H1 (cell line): ENCODE results near the gene SOBP. TPM values are rescaled to one million over a fixed set of nuclear protein-coding genes. Genes with fewer than 3 reads are reported as not detected.

ENCODE experiments used
- CTCF ChIA-PET: fragments of 300-600 bp; sonication (Branson Sonifier 250); formaldehyde crosslinking; loops from one replicate; lab custom pipeline; 2021; ENCODE audit not compliant: partially characterized antibody; lab: Charles Lee
- POLR2A ChIA-PET: fragments of 300-600 bp; sonication (Branson Sonifier 250); formaldehyde crosslinking; loops from one replicate; lab custom pipeline; 2021; ENCODE audit warnings: inconsistent platforms; ENCODE audit not compliant: partially characterized antibody; lab: Charles Lee
- DNase-seq, 2 experiments: peaks; one replicate each; pipeline versions ENCODE4 v3.0.0 to v3.0.0-alpha.2; 2010 to 2022; ENCODE audit warnings: low spot score in 2 of 2, low read depth in 1 of 2, mixed read lengths in 1 of 2
- FAIRE-seq: peaks from 2 replicates; lab custom pipeline; 2011; peaks lifted over from hg19 to GRCh38; lab: Jason Lieb, UNC
- H2AFZ ChIP-seq: 2 replicates; pipeline ENCODE4 v1.8.1; 2012; ENCODE audit warnings: low read length, inconsistent platforms
- H2AK5ac ChIP-seq: 2 replicates; pipeline ENCODE4 v1.6.1; 2013; ENCODE audit warnings: low read depth, low read length
- H2BK120ac ChIP-seq: replicated peaks from 2 replicates; pipeline ENCODE3; 2013; ENCODE audit warnings: low read depth, low read length, inconsistent platforms
- H2BK12ac ChIP-seq: 2 replicates; pipeline ENCODE4 v1.6.1; 2013; ENCODE audit warnings: low read depth, low read length
- H2BK15ac ChIP-seq: 2 replicates; pipeline ENCODE4 v1.6.1; 2013; ENCODE audit warnings: low read length
- H2BK20ac ChIP-seq: 2 replicates; pipeline ENCODE4 v1.6.1; 2013; ENCODE audit warnings: low read length
- H2BK5ac ChIP-seq: 2 replicates; pipeline ENCODE4 v1.6.1; 2013; ENCODE audit warnings: low read depth, low read length
- H3K14ac ChIP-seq: 2 replicates; pipeline ENCODE4 v1.6.1; 2013; ENCODE audit warnings: inconsistent platforms; ENCODE audit not compliant: insufficient read length
- H3K18ac ChIP-seq: 2 replicates; pipeline ENCODE4 v1.6.1; 2013; ENCODE audit warnings: low read length; ENCODE audit errors: extremely low read depth
- H3K23ac ChIP-seq: 2 replicates; pipeline ENCODE4 v1.6.1; 2013; ENCODE audit warnings: inconsistent platforms; ENCODE audit not compliant: insufficient read length
- H3K23me2 ChIP-seq: 2 replicates; pipeline ENCODE4 v1.6.1; 2013; ENCODE audit warnings: low read depth, low read length
- H3K27ac ChIP-seq: 2 replicates; pipeline ENCODE4 v1.6.1; 2011; ENCODE audit warnings: low read depth, low read length, inconsistent platforms
- H3K27me3 ChIP-seq, 4 experiments: replicated peaks in 1 of 4; 1 replicate in 1 of 4; 2 replicates in 3 of 4; pipeline versions ENCODE4 v1.6.1 to v1.8.1; 2011 to 2013; ENCODE audit warnings: low read length in 3 of 4, mild to moderate bottlenecking in 3 of 4, inconsistent platforms in 2 of 4, mixed read lengths in 2 of 4, moderate library complexity in 1 of 4; ENCODE audit not compliant: control insufficient read depth in 3 of 4, insufficient read depth in 3 of 4; ENCODE audit errors: extremely low read depth in 1 of 4
- H3K36me3 ChIP-seq, 4 experiments: 2 replicates each; pipeline versions ENCODE4 v1.6.1 to v1.8.1; 2011 to 2013; ENCODE audit warnings: mild to moderate bottlenecking in 4 of 4, low read length in 3 of 4, moderate library complexity in 2 of 4, control low read depth in 1 of 4, inconsistent platforms in 1 of 4; ENCODE audit not compliant: insufficient read depth in 4 of 4, control insufficient read depth in 2 of 4
- H3K4ac ChIP-seq: replicated peaks from 2 replicates; pipeline ENCODE3; 2013; ENCODE audit warnings: low read length, low read depth, mixed read lengths, inconsistent platforms; ENCODE audit not compliant: insufficient read length
- H3K4me1 ChIP-seq, 4 experiments: replicated peaks in 1 of 4; 1 replicate in 1 of 4; 2 replicates in 3 of 4; pipeline versions ENCODE4 v1.6.1 to v1.8.1; 2011 to 2013; ENCODE audit warnings: low read length in 3 of 4, inconsistent platforms in 2 of 4, mixed read lengths in 1 of 4; ENCODE audit not compliant: insufficient read depth in 4 of 4, control insufficient read depth in 3 of 4
- H3K4me2 ChIP-seq, 2 experiments: 2 replicates each; pipeline versions ENCODE4 v1.6.1 to v1.8.1; 2011 to 2013; ENCODE audit warnings: low read depth in 2 of 2, low read length in 2 of 2, control low read depth in 1 of 2, inconsistent platforms in 1 of 2, mild to moderate bottlenecking in 1 of 2; ENCODE audit not compliant: insufficient read depth in 1 of 2
- H3K4me3 ChIP-seq, 4 experiments: fragments of 200-600, 300-600 bp in 1 of 4; sonication (generic), shearing (Covaris generic), sonication (Bioruptor Twin) in 1 of 4; 2 replicates each; pipeline versions ENCODE4 v1.5.1 to v1.8.1; 2011 to 2016; ENCODE audit warnings: low read length in 4 of 4, low read depth in 3 of 4, control low read depth in 2 of 4, inconsistent platforms in 2 of 4, mild to moderate bottlenecking in 2 of 4, mixed read lengths in 1 of 4, moderate library complexity in 1 of 4; ENCODE audit not compliant: insufficient read depth in 2 of 4; ENCODE audit errors: extremely low read depth in 1 of 4
- H3K56ac ChIP-seq: replicated peaks from 2 replicates; pipeline ENCODE3; 2013; ENCODE audit warnings: low read depth, mild to moderate bottlenecking, mixed read lengths, low read length, inconsistent platforms; ENCODE audit not compliant: insufficient read length
- H3K79me1 ChIP-seq: 2 replicates; pipeline ENCODE4 v1.6.1; 2013; ENCODE audit warnings: low read depth, low read length, control low read depth
- H3K79me2 ChIP-seq, 2 experiments: 2 replicates each; pipeline versions ENCODE4 v1.6.1 to v1.8.1; 2012 to 2013; ENCODE audit warnings: low read length in 2 of 2, mild to moderate bottlenecking in 2 of 2, inconsistent platforms in 1 of 2; ENCODE audit not compliant: insufficient read depth in 2 of 2, control insufficient read depth in 1 of 2
- H3K9ac ChIP-seq, 4 experiments: replicated peaks in 1 of 4; 1 replicate in 1 of 4; 2 replicates in 3 of 4; pipeline versions ENCODE4 v1.6.1 to v1.8.1; 2011 to 2013; ENCODE audit warnings: low read depth in 3 of 4, low read length in 3 of 4, control low read depth in 2 of 4, mild to moderate bottlenecking in 2 of 4, moderate library complexity in 2 of 4, inconsistent platforms in 1 of 4; ENCODE audit errors: extremely low read depth in 1 of 4
- H3K9me3 ChIP-seq, 2 experiments: 2 replicates each; pipeline versions ENCODE4 v1.6.1 to v1.8.1; 2012 to 2013; ENCODE audit warnings: mild to moderate bottlenecking in 2 of 2, moderate library complexity in 2 of 2, control low read depth in 1 of 2, inconsistent platforms in 1 of 2, low read depth in 1 of 2, low read length in 1 of 2, mixed read lengths in 1 of 2; ENCODE audit not compliant: insufficient read depth in 2 of 2
- H4K20me1 ChIP-seq, 2 experiments: replicated peaks in 1 of 2; 2 replicates each; pipeline versions ENCODE3 to v1.8.1; 2011 to 2013; ENCODE audit warnings: inconsistent platforms in 2 of 2, low read length in 2 of 2, mild to moderate bottlenecking in 1 of 2; ENCODE audit not compliant: insufficient read depth in 2 of 2, control insufficient read depth in 1 of 2
- H4K5ac ChIP-seq: 2 replicates; pipeline ENCODE4 v1.6.1; 2013; ENCODE audit warnings: low read length, low read depth, mixed read lengths, inconsistent platforms; ENCODE audit not compliant: insufficient read length
- H4K8ac ChIP-seq: 2 replicates; pipeline ENCODE4 v1.8.0; 2013; ENCODE audit warnings: mild to moderate bottlenecking, moderate library complexity, low read length, inconsistent platforms; ENCODE audit not compliant: insufficient read depth; ENCODE audit errors: extremely low read depth
- H4K91ac ChIP-seq: replicated peaks from 2 replicates; pipeline ENCODE3; 2013; ENCODE audit warnings: low read length, mixed read lengths, inconsistent platforms; ENCODE audit not compliant: insufficient read length
- CBX8 ChIP-seq: fragments of 300-800, 300-1000 bp; sonication (generic); IDR thresholded peaks from 2 replicates; pipeline ENCODE4 v1.7.1; 2016; ENCODE audit warnings: low read depth, low read length, borderline replicate concordance
- CEBPB ChIP-seq: IDR thresholded peaks from 2 replicates; pipeline ENCODE4 v1.6.1; 2012; ENCODE audit warnings: low read depth, low read length
- CHD2 ChIP-seq: IDR thresholded peaks from 2 replicates; pipeline ENCODE4 v1.6.1; 2012; ENCODE audit warnings: low read length, improper control_type of control experiment
- CTBP2 ChIP-seq: IDR thresholded peaks from 2 replicates; pipeline ENCODE4 v1.7.0; 2011; ENCODE audit warnings: borderline replicate concordance, mild to moderate bottlenecking, moderate library complexity, mixed read lengths, low read length; ENCODE audit not compliant: insufficient read depth, insufficient read length
- GABPA ChIP-seq: IDR thresholded peaks from 2 replicates; pipeline ENCODE4 v1.6.1; 2011; ENCODE audit warnings: mild to moderate bottlenecking, low read length, moderate library complexity, borderline replicate concordance; ENCODE audit not compliant: insufficient read depth
- GTF2F1 ChIP-seq: IDR thresholded peaks from 2 replicates; pipeline ENCODE4 v1.6.1; 2012; ENCODE audit warnings: low read depth, low read length, improper control_type of control experiment, borderline replicate concordance
- NANOG ChIP-seq: IDR thresholded peaks from 2 replicates; pipeline ENCODE4 v1.6.1; 2011; ENCODE audit warnings: low read length, low read depth, mild to moderate bottlenecking, inconsistent platforms; ENCODE audit not compliant: insufficient read depth, poor library complexity, severe bottlenecking
- SIX5 ChIP-seq: IDR thresholded peaks from 2 replicates; pipeline ENCODE4 v1.6.1; 2011; ENCODE audit warnings: mild to moderate bottlenecking, low read depth, low read length
- SRF ChIP-seq: IDR thresholded peaks from 2 replicates; pipeline ENCODE4 v1.6.1; 2011; ENCODE audit warnings: mild to moderate bottlenecking, low read depth, low read length, moderate library complexity
- WGBS, 2 experiments: shearing (Covaris generic) in 1 of 2; methylation state at CpG; one replicate each; pipeline versions ENCODE4 v1.1.6 to v1.1.7; 2013 to 2015; ENCODE audit warnings: low lambda C conversion rate in 2 of 2, mixed read lengths in 2 of 2, inconsistent platforms in 1 of 2, low coverage in 1 of 2, missing lambda C conversion rate in 1 of 2; ENCODE audit not compliant: insufficient replicate concordance in 2 of 2, insufficient coverage in 1 of 2, insufficient read length in 1 of 2; ENCODE audit errors: extremely low coverage in 1 of 2, missing lambda C conversion rate in 1 of 2; 5-methylcytosine and 5-hydroxymethylcytosine counted together
- polyA plus RNA-seq, 7 experiments: library from polyadenylated mRNA; depleted of rRNA in 3 of 7; stranded (reverse) in 5 of 7; unstranded in 2 of 7; fragments of >200 nt in 5 of 7; fragments of 200-250 nt in 2 of 7; gene quantifications; 1 replicate in 5 of 7; 2 replicates in 1 of 7; 4 replicates in 1 of 7; pipeline versions ENCODE4 v1.2.1 to v1.2.3, GENCODE V29; 2011 to 2013; ENCODE audit warnings: missing spikeins in 2 of 7, mixed read lengths in 2 of 7
- total RNA-seq: library from RNA; stranded (reverse); fragmentation: NEBNext Ultra II Directional; extraction: Animal tissue kit (Norgen Biotek cat#: 25700); gene quantifications from 2 replicates; pipeline ENCODE4 v1.2.1, GENCODE V29; 2021
- TF ChIP-seq, protein P1 (sequence below), 3 experiments: IDR thresholded peaks; 1 replicate in 2 of 3; 2 replicates in 1 of 3; pipeline versions ENCODE4 v1.5.1 to v1.6.1; 2011; ENCODE audit warnings: low read length in 3 of 3, mild to moderate bottlenecking in 3 of 3, inconsistent platforms in 2 of 3, low read depth in 1 of 3, moderate library complexity in 1 of 3; ENCODE audit not compliant: insufficient read depth in 1 of 3; ENCODE audit errors: control extremely low read depth in 1 of 3

Gene SOBP
- total and polyA plus RNA-seq, 2 of the 8 experiments (the other 6 are each of a cell fraction or from before 2014, with no cell fraction given), result 0.45 to 6.2 TPM

DNA sequence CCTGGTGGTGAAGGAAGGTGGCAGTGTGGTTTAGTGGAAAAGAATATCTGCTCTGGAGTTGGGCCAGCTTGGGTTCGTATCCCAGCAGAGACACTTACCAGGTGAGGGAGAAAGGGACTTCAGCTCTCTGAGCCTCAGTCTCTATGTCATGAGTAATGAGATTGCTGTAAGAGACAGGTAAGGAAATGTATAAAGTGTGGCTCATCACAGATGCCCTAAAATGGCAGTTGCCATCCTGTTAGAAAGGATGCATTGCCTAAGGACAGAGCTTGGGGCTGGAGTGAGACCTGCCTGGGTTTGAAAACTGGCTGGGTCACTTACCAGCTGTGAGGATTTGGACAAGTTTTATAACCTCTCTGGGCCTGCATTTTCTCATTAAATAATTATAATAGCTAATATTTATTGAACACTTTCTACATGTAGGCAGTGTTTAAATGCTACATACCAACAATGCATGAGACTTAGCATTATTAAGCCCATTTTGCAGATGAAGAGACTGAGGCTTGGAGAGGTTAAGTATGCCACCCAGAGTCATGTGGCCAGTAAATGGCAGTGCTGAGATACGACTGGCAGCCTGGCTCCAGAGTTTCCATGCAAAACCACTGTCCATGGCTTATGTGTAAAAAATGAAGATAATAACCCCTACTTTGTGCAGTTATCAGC, 157.0 kb downstream of the SOBP start:
- ChIA-PET CTCF (interaction anchor here (0.6 to 1.6 kb wide), 7 partner anchors 8 to 329 kb away, joined by 3 to 6 read pairs (median 4); no protein-coding TSS in a partner anchor), POLR2A (no interaction called here)
- Histone ChIP-seq H3K18ac (no peak overlapping the region), H3K27ac (no peak overlapping the region), H2BK120ac (no peak overlapping the region), H2BK20ac (no peak overlapping the region), H4K91ac (no peak overlapping the region), H2AK5ac (no peak overlapping the region), H4K5ac (no peak overlapping the region), H2BK15ac (no peak overlapping the region), H3K23ac (no peak overlapping the region), H3K4ac (no peak overlapping the region), H3K4me3 (no peak overlapping the region), H2AFZ (no peak overlapping the region), H3K23me2 (no peaks in the 10 kb centered on the region), H2BK5ac (no peak overlapping the region), H3K14ac (no peak overlapping the region), H3K27me3 (no peaks in the 10 kb centered on the region), H3K9ac (no peak overlapping the region), H2BK12ac (no peak overlapping the region), H3K56ac (no peak overlapping the region), H3K79me2 (no peaks in the 10 kb centered on the region), H3K36me3 (no peaks in the 10 kb centered on the region), H4K20me1 (no peaks in the 10 kb centered on the region), H4K8ac (no peak overlapping the region), H3K4me2 (no peak overlapping the region), H3K4me1 (no peaks in the 10 kb centered on the region), H3K9me3 (no peaks in the 10 kb centered on the region), H3K79me1 (no peaks in the 10 kb centered on the region)
- FAIRE-seq (no peak), DNase-seq (no peak)
- 75% methylated on average over 2 of the region's 2 CpGs; no CpG with 5 or more reads in 1 of the 2 experiments for WGBS, 2 experiments
- TF ChIP-seq, protein P1, sequence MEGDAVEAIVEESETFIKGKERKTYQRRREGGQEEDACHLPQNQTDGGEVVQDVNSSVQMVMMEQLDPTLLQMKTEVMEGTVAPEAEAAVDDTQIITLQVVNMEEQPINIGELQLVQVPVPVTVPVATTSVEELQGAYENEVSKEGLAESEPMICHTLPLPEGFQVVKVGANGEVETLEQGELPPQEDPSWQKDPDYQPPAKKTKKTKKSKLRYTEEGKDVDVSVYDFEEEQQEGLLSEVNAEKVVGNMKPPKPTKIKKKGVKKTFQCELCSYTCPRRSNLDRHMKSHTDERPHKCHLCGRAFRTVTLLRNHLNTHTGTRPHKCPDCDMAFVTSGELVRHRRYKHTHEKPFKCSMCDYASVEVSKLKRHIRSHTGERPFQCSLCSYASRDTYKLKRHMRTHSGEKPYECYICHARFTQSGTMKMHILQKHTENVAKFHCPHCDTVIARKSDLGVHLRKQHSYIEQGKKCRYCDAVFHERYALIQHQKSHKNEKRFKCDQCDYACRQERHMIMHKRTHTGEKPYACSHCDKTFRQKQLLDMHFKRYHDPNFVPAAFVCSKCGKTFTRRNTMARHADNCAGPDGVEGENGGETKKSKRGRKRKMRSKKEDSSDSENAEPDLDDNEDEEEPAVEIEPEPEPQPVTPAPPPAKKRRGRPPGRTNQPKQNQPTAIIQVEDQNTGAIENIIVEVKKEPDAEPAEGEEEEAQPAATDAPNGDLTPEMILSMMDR (IDR thresholded peaks at IDR 0.05; ENCODE audit: control extremely low read depth in 1 of 3, insufficient read depth in 1 of 3, low read depth in 1 of 3, low read length in 3 of 3), result no peak
- TF ChIP-seq CEBPB (no peak), GTF2F1 (no peak), SIX5 (no peak), CHD2 (no peak), GABPA (no peak), CTBP2 (no peak), NANOG (no peak), CBX8 (no peak), SRF (no peak)
